ENCODE data around the gene TIAM1.
A peak's percentile ranks its signal among the peaks of the same experiment; 100 is the strongest.

Gene TIAM1

GRCh38 chr21:31273278-31273677 lies 70.8 kb downstream of the TIAM1 start:
- no peak for TF ChIP-seq CTCF (conservative IDR thresholded peaks at IDR 0.05; ENCODE audit: low read depth, low read length)
- no peak overlapping the region for H3K4me3 ChIP-seq (ENCODE audit: low read depth, low read length)
- DNase-seq (ENCODE audit: low read depth) = no peak

GRCh38 chr21:31268090-31268489 lies 76.0 kb downstream of the TIAM1 start:
- no peak for TF ChIP-seq CTCF (conservative IDR thresholded peaks at IDR 0.05; ENCODE audit: low read depth, low read length)
- H3K4me3 ChIP-seq (ENCODE audit: low read depth, low read length) = no peak overlapping the region
- DNase-seq (ENCODE audit: low read depth) = no peak

GRCh38 chr21:31267644-31268043 lies 76.4 kb downstream of the TIAM1 start:
- H3K4me3 ChIP-seq (ENCODE audit: low read depth, low read length) = no peak overlapping the region
- DNase-seq (ENCODE audit: low read depth) = no peak
- no peak for TF ChIP-seq CTCF (conservative IDR thresholded peaks at IDR 0.05; ENCODE audit: low read depth, low read length)

- H3K4me3 ChIP-seq (ENCODE audit: low read depth, low read length) = no peak overlapping the region
- no peak for TF ChIP-seq CTCF (conservative IDR thresholded peaks at IDR 0.05; ENCODE audit: low read depth, low read length)
- no peak for DNase-seq (ENCODE audit: low read depth)
These were observed 77.8 kb downstream of the TIAM1 start for GRCh38 chr21:31266241-31266640.

GRCh38 chr21:31265366-31266013 lies 78.6 kb downstream of the TIAM1 start:
- H3K4me3 ChIP-seq (ENCODE audit: low read depth, low read length) = no peak overlapping the region
- DNase-seq (ENCODE audit: low read depth) = no peak
- TF ChIP-seq CTCF (conservative IDR thresholded peaks at IDR 0.05; ENCODE audit: low read depth, low read length) = no peak

- peak; percentile 30 for TF ChIP-seq CTCF (conservative IDR thresholded peaks at IDR 0.05; ENCODE audit: low read depth, low read length)
- DNase-seq (ENCODE audit: low read depth) = no peak
- H3K4me3 ChIP-seq (ENCODE audit: low read depth, low read length) = no peak overlapping the region
These were observed 79.5 kb downstream of the TIAM1 start for GRCh38 chr21:31264574-31264973.

GRCh38 chr21:31262728-31263127 lies 81.3 kb downstream of the TIAM1 start:
- H3K4me3 ChIP-seq (ENCODE audit: low read depth, low read length) = no peak overlapping the region
- no peak for TF ChIP-seq CTCF (conservative IDR thresholded peaks at IDR 0.05; ENCODE audit: low read depth, low read length)
- no peak for DNase-seq (ENCODE audit: low read depth)

All from choroid plexus epithelial cell (primary cell).